Parathyroid adenoma (tissue), 2 donors: ENCODE measurements around the gene ZNF678.
"Not testable (repeated sequence)": the region's sequence is repeated elsewhere in the genome, so short reads cannot be mapped to it uniquely, and the experiment has no call there.

Experiments
- H2AFZ ChIP-seq: fragments of 300-600 bp; sonication (generic); one replicate; pipeline ENCODE4 v1.7.0; 2017; ENCODE audit warnings: antibody characterized with exemption, mild to moderate bottlenecking
- H3K27ac ChIP-seq: fragments of 300-600 bp; sonication (generic); one replicate; pipeline ENCODE4 v1.7.0; 2017
- H3K27me3 ChIP-seq: fragments of 300-600 bp; sonication (generic); one replicate; pipeline ENCODE4 v1.7.0; 2017; ENCODE audit warnings: low read length; ENCODE audit not compliant: control insufficient read depth, insufficient read depth
- H3K36me3 ChIP-seq: fragments of 300-600 bp; sonication (generic); one replicate; pipeline ENCODE4 v1.7.0; 2017; ENCODE audit warnings: low read length; ENCODE audit not compliant: control insufficient read depth, insufficient read depth
- H3K4me1 ChIP-seq: fragments of 300-600 bp; sonication (generic); one replicate; pipeline ENCODE4 v1.7.0; 2017; ENCODE audit warnings: control low read depth
- H3K4me2 ChIP-seq: fragments of 300-600 bp; sonication (generic); one replicate; pipeline ENCODE4 v1.7.0; 2017; ENCODE audit warnings: low read length
- H3K4me3 ChIP-seq: fragments of 300-600 bp; sonication (generic); one replicate; pipeline ENCODE4 v1.7.0; 2017; ENCODE audit warnings: low read depth, low read length
- H3K79me2 ChIP-seq: fragments of 300-600 bp; sonication (generic); one replicate; pipeline ENCODE4 v1.7.0; 2017; ENCODE audit warnings: control low read depth
- H3K9ac ChIP-seq: fragments of 300-600 bp; sonication (generic); one replicate; pipeline ENCODE4 v1.7.0; 2017; ENCODE audit warnings: mild to moderate bottlenecking
- H3K9me3 ChIP-seq: fragments of 300-600 bp; sonication (generic); one replicate; pipeline ENCODE4 v1.7.0; 2017; ENCODE audit warnings: low read length; ENCODE audit not compliant: control insufficient read depth
- CTCF ChIP-seq: fragments of 300-600 bp; sonication (generic); IDR thresholded peaks from one replicate; pipeline ENCODE4 v1.7.0; 2017; ENCODE audit warnings: antibody characterized with exemption, mild to moderate bottlenecking
- donor health status: primary hyperparathyroidism.

ZNF678 gene

GRCh38 chr1:227586733-227587132, 23.4 kb downstream of the ZNF678 start:
- H3K79me2 ChIP-seq, result no peaks in the 10 kb centered on the region
- no peaks in the 10 kb centered on the region for H3K27me3 ChIP-seq
- no peaks in the 10 kb centered on the region for H3K9me3 ChIP-seq
- no peak overlapping the region for H3K4me3 ChIP-seq
- H2AFZ ChIP-seq, result no peak overlapping the region
- TF ChIP-seq CTCF, result no peak
- no peak overlapping the region for H3K27ac ChIP-seq
- H3K4me2 ChIP-seq, result no peak overlapping the region
- H3K36me3 ChIP-seq, result no peaks in the 10 kb centered on the region
- H3K9ac ChIP-seq, result no peak overlapping the region
- H3K4me1 ChIP-seq, result no peaks in the 10 kb centered on the region

- no peak overlapping the region for H3K27ac ChIP-seq
- no peaks in the 10 kb centered on the region for H3K79me2 ChIP-seq
- H3K4me1 ChIP-seq, result no peaks in the 10 kb centered on the region
- no peak overlapping the region for H3K4me2 ChIP-seq
- no peak overlapping the region for H2AFZ ChIP-seq
- H3K27me3 ChIP-seq, result no peaks in the 10 kb centered on the region
- H3K4me3 ChIP-seq, result no peak overlapping the region
- H3K9ac ChIP-seq, result no peak overlapping the region
- H3K36me3 ChIP-seq, result no peaks in the 10 kb centered on the region
- no peaks in the 10 kb centered on the region for H3K9me3 ChIP-seq
- TF ChIP-seq CTCF, result no peak
Observed at GRCh38 chr1:227587968-227588367, 24.6 kb downstream of the ZNF678 start.

- not testable (repeated sequence) for H3K36me3 ChIP-seq, H3K9ac ChIP-seq, H3K4me2 ChIP-seq, H3K9me3 ChIP-seq, H2AFZ ChIP-seq, H3K79me2 ChIP-seq, H3K27ac ChIP-seq, H3K27me3 ChIP-seq, H3K4me1 ChIP-seq, H3K4me3 ChIP-seq
Observed at GRCh38 chr1:227588769-227589168, 25.4 kb downstream of the ZNF678 start.

GRCh38 chr1:227589777-227590176, 26.4 kb downstream of the ZNF678 start:
- not testable (repeated sequence) for H3K27me3 ChIP-seq, H3K9me3 ChIP-seq, H3K4me3 ChIP-seq, H3K4me1 ChIP-seq, H2AFZ ChIP-seq, H3K79me2 ChIP-seq, H3K9ac ChIP-seq, H3K4me2 ChIP-seq, H3K27ac ChIP-seq, H3K36me3 ChIP-seq

GRCh38 chr1:227596222-227596621, 32.9 kb downstream of the ZNF678 start:
- H3K9ac ChIP-seq, H3K79me2 ChIP-seq, H3K4me1 ChIP-seq, H2AFZ ChIP-seq, H3K4me3 ChIP-seq, H3K27me3 ChIP-seq, H3K4me2 ChIP-seq, H3K27ac ChIP-seq, H3K36me3 ChIP-seq, H3K9me3 ChIP-seq: not testable (repeated sequence)

GRCh38 chr1:227603327-227603726, 40.0 kb downstream of the ZNF678 start:
- H3K9ac ChIP-seq, result no peak overlapping the region
- H3K36me3 ChIP-seq, result no peaks in the 10 kb centered on the region
- H2AFZ ChIP-seq, result no peak overlapping the region
- no peaks in the 10 kb centered on the region for H3K4me1 ChIP-seq
- H3K9me3 ChIP-seq, result no peaks in the 10 kb centered on the region
- H3K27me3 ChIP-seq, result no peaks in the 10 kb centered on the region
- no peak overlapping the region for H3K27ac ChIP-seq
- no peaks in the 10 kb centered on the region for H3K79me2 ChIP-seq
- TF ChIP-seq CTCF, result no peak
- no peak overlapping the region for H3K4me3 ChIP-seq
- H3K4me2 ChIP-seq, result no peak overlapping the region
